ENCODE measurements around the gene PTGDS. TPM values are rescaled to one million over a fixed set of nuclear protein-coding genes. Genes with fewer than 3 reads are reported as not detected.

Gene PTGDS
- total and polyA plus RNA-seq, 10 of the 15 experiments (the other 5 are each of a cell fraction or from before 2014, with no cell fraction given): not detected

- H3K4me2 ChIP-seq (ENCODE audit: control insufficient read depth, insufficient read depth): no peak overlapping the region
- H3K79me2 ChIP-seq (ENCODE audit: control insufficient read depth, insufficient read depth, low read length): no peaks in the 10 kb centered on the region
- in situ Hi-C loops (cut with MboI) (no loop called here), intact Hi-C loops (cut with micrococcal nuclease; ENCODE audit: unreplicated experiment) (no loop called here)
- POLR2A ChIA-PET: no interaction called here
- H3K36me3 ChIP-seq (ENCODE audit: control insufficient read depth in 2 of 2, insufficient read depth in 2 of 2, low read length in 1 of 2): peaks cover 8 to 9% of the 10 kb centered on the region in 2 experiments
- H4K20me1 ChIP-seq (ENCODE audit: control insufficient read depth, insufficient read depth): no peaks in the 10 kb centered on the region
- RAD21 ChIA-PET (ENCODE audit: unreplicated experiment): no interaction called here
- DNase-seq (ENCODE audit: low read depth, low spot score): no peak
- no peak for ATAC-seq
- SMC1A ChIA-PET (ENCODE audit: uncharacterized antibody, unreplicated experiment): no interaction called here
- H2AFZ ChIP-seq (ENCODE audit: control insufficient read depth, low read depth, low read length): no peak overlapping the region
- no TSS peak for BruUV-seq (replicated peaks)
- FAIRE-seq: no peak
- H3K27ac ChIP-seq (ENCODE audit: control insufficient read depth, insufficient read depth): no peak overlapping the region
- WGBS (ENCODE audit: insufficient coverage, insufficient replicate concordance, low lambda C conversion rate, missing lambda C conversion rate): 67% methylated on average over 3 of the region's 3 CpGs
- no peaks in the 10 kb centered on the region for H3K4me1 ChIP-seq (ENCODE audit: control insufficient read depth, insufficient read depth, low read length)
- H3K27me3 ChIP-seq (replicated peaks in 1 of 2; ENCODE audit: control insufficient read depth in 2 of 2, insufficient read depth in 2 of 2, low read length in 1 of 2): no peaks in the 10 kb centered on the region
- H3K9ac ChIP-seq (ENCODE audit: control insufficient read depth, insufficient read depth, low read length): no peak overlapping the region
- no peaks in the 10 kb centered on the region; the same call in 2 of the 3 replicates for H3K9me3 ChIP-seq (replicated peaks; ENCODE audit: control insufficient read depth, insufficient read depth, low read length)
- CTCF ChIA-PET: interaction anchor here (1.6 kb wide), 1 partner anchor 12 kb away, joined by 7 read pairs; no protein-coding TSS in a partner anchor
- no peak for TF ChIP-seq ETV6 (conservative IDR thresholded peaks at IDR 0.05 in 1 of 2, IDR thresholded peaks at IDR 0.05 in 1 of 2; ENCODE audit: borderline replicate concordance in 1 of 2, low read depth in 1 of 2)
- no peak for TF ChIP-seq CBX3 (IDR thresholded peaks at IDR 0.05; ENCODE audit: borderline replicate concordance, low read depth)
- TF ChIP-seq NR2C2 (IDR thresholded peaks at IDR 0.05; ENCODE audit: borderline replicate concordance, control insufficient read depth, insufficient read length, low read depth): no peak
- no peak for TF ChIP-seq CHD4 (IDR thresholded peaks at IDR 0.05)
- TF ChIP-seq HCFC1 (IDR thresholded peaks at IDR 0.05; ENCODE audit: low read length): no peak
- H3K4me3 ChIP-seq: no peak overlapping the region
Measured at GRCh38 chr9:136935651-136936050, 41.7 kb upstream of the PTGDS start.

DNA sequence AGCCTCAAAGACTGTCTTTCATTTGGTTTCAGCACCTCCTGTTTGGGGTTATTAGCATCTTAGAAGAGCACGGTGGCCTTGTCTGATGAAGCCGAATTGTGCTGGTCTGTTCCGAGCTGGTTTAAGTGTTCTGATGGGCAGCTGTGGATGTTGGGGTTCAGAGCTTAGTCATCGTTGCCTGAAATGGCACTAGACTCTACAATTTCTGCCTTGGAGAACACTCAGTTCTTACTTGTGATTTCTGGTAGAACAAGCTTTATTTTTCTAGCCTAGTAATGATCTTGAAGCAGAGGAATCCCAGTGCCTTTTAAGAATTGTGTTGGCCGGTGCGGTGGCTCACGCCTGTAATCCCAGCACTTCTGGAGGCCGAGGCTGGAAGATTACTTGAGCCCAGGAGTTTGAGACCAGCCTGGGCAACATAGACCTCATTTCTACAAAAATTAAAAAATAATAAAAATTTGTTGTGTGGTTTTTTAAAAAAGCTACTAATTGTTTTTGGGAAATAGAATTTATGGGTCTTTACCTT lies 40.6 kb upstream of the PTGDS start:
- H3K4me1 ChIP-seq (ENCODE audit: control insufficient read depth, insufficient read depth, low read length): no peaks in the 10 kb centered on the region
- SMC1A ChIA-PET (ENCODE audit: uncharacterized antibody, unreplicated experiment): no interaction called here
- in situ Hi-C loops (cut with MboI): no loop called here
- no peak for TF ChIP-seq SPI1 (IDR thresholded peaks at IDR 0.05; ENCODE audit: borderline replicate concordance, insufficient read depth, low read depth, low read length)
- no peak for TF ChIP-seq CREB1 (IDR thresholded peaks at IDR 0.05; ENCODE audit: low read depth)
- no peak for TF ChIP-seq ETV6 (conservative IDR thresholded peaks at IDR 0.05 in 1 of 2, IDR thresholded peaks at IDR 0.05 in 1 of 2; ENCODE audit: borderline replicate concordance in 1 of 2, low read depth in 1 of 2)
- TF ChIP-seq, protein P1, sequence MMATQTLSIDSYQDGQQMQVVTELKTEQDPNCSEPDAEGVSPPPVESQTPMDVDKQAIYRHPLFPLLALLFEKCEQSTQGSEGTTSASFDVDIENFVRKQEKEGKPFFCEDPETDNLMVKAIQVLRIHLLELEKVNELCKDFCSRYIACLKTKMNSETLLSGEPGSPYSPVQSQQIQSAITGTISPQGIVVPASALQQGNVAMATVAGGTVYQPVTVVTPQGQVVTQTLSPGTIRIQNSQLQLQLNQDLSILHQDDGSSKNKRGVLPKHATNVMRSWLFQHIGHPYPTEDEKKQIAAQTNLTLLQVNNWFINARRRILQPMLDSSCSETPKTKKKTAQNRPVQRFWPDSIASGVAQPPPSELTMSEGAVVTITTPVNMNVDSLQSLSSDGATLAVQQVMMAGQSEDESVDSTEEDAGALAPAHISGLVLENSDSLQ (IDR thresholded peaks at IDR 0.05): no peak
- no peaks in the 10 kb centered on the region for H3K79me2 ChIP-seq (ENCODE audit: control insufficient read depth, insufficient read depth, low read length)
- no peak overlapping the region for H3K27ac ChIP-seq (ENCODE audit: control insufficient read depth, insufficient read depth)
- no peaks in the 10 kb centered on the region; the same call in 2 of the 3 replicates for H3K9me3 ChIP-seq (replicated peaks; ENCODE audit: control insufficient read depth, insufficient read depth, low read length)
- no peak overlapping the region for H3K9ac ChIP-seq (ENCODE audit: control insufficient read depth, insufficient read depth, low read length)
- intact Hi-C loops (cut with micrococcal nuclease; ENCODE audit: unreplicated experiment): no loop called here
- FAIRE-seq (no peak), DNase-seq (ENCODE audit: low read depth, low spot score) (no peak), ATAC-seq (no peak)
- WGBS (ENCODE audit: insufficient coverage, insufficient replicate concordance, low lambda C conversion rate, missing lambda C conversion rate): 69% methylated on average over 8 of the region's 8 CpGs
- RAD21 ChIA-PET (ENCODE audit: unreplicated experiment): interaction anchor here (1.4 kb wide), 1 partner anchor 54 kb away, joined by 4 read pairs; no protein-coding TSS in a partner anchor
- no peak overlapping the region for H3K4me2 ChIP-seq (ENCODE audit: control insufficient read depth, insufficient read depth)
- POLR2A ChIA-PET: interaction anchor here (0.6 kb wide), 1 partner anchor 147 kb away, joined by 5 read pairs; no protein-coding TSS in a partner anchor
- no peak overlapping the region for H2AFZ ChIP-seq (ENCODE audit: control insufficient read depth, low read depth, low read length)
- H4K20me1 ChIP-seq (ENCODE audit: control insufficient read depth, insufficient read depth): no peaks in the 10 kb centered on the region
- peaks cover 8 to 19% of the 10 kb centered on the region in 2 experiments for H3K36me3 ChIP-seq (ENCODE audit: control insufficient read depth in 2 of 2, insufficient read depth in 2 of 2, low read length in 1 of 2)
- H3K27me3 ChIP-seq (replicated peaks in 1 of 2; ENCODE audit: control insufficient read depth in 2 of 2, insufficient read depth in 2 of 2, low read length in 1 of 2): no peaks in the 10 kb centered on the region
- BruUV-seq (replicated peaks): no TSS peak
- no peak overlapping the region for H3K4me3 ChIP-seq
- CTCF ChIA-PET: interaction anchor here (0.9 to 1.6 kb wide), 4 partner anchors 8 to 94 kb away, joined by 3 to 7 read pairs (median 4); partner anchors contain the start of genes AJM1 and C8G
